HS-27A (cell line): Measurements from ENCODE around the gene ANKRD44.

Experiments used
- DNase-seq: peaks from one replicate; pipeline ENCODE4 v3.0.0-alpha.2; 2012; ENCODE audit warnings: low read depth, missing footprints

The ANKRD44 gene

GRCh38 chr2:197179744-197180498 lies 130.7 kb downstream of the ANKRD44 start:
- no peak for DNase-seq

DNA sequence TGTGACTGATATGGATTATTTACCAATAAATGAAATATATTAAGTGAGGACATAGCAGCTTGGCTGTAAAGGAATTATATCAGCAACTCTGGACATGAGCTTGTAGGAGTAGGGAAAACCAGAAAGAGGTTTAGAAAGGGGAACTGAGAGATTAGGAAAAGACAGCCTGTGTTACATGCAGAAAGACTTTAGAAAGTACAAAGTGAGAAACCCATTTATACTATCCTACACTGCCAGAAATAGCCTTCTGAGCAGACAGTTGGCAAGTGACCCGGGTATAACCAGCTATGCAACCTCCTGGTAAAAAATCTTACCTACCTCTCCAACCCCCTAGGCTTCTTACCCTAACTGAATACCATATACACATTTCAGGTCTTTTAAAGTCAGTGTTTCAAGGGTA lies 134.1 kb downstream of the ANKRD44 start:
- DNase-seq: no peak

GRCh38 chr2:197174539-197175094 lies 136.0 kb downstream of the ANKRD44 start:
- no peak for DNase-seq

- DNase-seq: no peak
Measured at GRCh38 chr2:197171582-197171981, 139.0 kb downstream of the ANKRD44 start.

DNA sequence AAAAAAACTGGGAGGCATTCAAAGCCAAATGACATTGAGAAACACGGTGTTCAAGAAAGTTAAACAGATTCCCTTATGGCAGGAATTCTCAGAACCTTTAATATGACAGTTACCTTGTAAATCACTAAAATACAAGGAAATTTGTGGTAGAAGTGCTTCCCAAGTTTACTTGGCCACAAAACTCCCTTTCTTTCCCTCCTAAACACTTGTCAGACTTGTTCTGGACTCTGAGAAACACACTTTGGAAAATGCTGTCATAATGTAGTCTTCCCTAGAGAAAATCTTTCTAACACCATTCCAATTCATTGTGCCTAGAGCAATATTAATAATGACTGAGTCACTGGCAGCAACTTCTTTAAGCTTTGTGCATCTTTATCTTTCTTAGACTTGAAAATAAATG lies 140.4 kb downstream of the ANKRD44 start:
- no peak for DNase-seq

DNA sequence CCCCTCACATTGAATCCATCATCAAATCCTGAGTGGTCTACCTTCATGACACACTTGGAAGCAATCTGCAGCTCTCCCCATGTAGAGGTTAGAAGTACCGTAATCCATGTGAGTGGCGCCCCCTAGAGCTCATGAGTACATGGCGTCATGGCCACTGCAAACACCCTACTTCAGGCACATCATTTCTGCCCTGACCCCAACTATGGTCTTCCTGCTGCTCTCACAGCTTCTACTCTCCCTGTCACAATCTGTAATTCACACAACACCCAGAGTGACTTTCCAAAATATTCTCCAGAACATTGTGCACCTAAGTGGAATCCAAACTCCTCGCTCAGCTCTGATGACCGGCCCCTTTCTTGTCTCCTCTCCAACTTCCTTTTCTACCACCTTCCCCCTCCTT lies 141.9 kb downstream of the ANKRD44 start:
- no peak for DNase-seq

DNA sequence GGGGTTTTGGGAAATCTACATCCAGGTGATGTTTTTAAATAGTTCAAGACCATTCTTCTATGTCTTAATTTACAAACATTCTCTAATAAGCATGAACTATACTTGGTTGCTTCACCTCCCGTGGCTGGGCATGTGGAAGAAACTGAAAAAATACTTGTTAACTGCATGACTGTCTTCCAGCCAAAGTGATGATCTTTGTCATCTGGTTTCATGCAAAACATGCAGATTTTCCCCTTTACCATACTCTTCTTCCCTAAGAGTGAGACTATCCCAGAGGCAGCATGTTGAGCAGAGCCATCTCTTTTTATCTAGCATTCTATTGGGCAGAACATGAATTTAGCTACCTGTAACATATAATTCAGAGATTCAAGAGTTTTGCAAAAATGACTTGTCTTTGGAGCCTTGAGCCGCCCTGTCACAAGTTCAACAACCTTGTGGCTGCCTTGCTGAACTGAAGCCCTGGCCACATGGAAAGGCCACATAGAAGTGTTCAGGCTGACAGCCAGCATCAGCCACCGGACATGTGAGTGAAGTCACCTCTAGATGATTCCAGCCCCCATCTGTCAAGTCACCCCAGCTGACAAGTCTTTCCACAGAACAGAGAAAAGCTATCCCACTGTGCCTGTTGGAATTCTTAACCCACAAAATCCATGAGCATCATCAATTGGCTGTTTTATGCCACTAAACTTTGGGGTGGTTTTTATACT lies 142.8 kb downstream of the ANKRD44 start:
- DNase-seq: no peak

DNA sequence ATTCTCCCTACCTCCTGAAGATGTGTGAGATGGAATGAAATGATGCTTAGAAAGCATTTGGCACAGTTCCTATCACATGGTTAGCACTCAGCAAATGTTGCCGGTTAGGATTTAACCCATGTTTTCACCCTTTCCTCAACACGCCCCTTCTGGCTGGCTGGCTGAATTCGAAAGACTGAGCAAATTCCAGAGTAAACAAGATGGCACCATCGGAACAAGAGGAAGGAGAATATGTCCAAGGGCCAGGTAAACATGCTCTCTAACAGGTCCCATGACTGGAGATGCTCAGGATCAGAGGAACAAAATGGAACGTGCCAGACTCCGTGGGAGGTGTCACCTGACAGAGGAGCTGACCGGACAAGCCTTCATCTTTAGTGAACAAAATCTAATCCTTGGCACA lies 145.6 kb downstream of the ANKRD44 start:
- DNase-seq: no peak

DNA sequence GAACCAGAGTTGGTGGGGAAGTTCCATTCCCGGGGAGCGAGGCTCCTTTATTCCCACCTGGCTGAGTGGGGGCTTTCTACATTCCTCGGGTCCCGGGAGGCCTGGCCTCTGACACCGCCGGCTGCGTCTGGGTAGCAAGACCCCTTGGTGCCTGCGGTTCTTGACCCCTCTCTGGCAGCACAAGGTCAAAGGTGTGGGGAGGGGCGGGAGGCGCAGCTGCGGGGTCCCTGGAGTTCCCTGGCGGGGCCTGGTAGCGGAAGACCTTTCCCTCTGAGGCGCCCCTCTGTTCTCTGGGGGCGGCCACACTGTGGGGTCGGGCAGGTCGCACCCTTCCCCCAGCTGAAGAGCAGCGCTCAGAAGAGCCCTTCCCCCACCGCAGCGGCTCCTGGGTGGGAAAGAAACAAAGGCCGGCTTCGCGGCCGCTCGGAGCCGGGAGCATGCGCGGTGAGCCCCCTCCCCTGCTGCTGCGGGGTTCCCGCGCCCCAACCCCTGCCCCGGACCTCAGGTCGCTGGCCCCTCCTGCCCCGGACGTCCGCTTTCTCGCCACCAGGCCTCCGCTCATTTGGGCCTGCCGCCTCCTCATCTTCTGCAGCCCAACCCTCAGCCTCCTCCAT lies 146.3 kb downstream of the ANKRD44 start:
- DNase-seq: no peak

- DNase-seq: no peak
Measured at GRCh38 chr2:197163712-197164140, 146.9 kb downstream of the ANKRD44 start.

GRCh38 chr2:197161774-197162173 lies 148.8 kb downstream of the ANKRD44 start:
- no peak for DNase-seq

DNA sequence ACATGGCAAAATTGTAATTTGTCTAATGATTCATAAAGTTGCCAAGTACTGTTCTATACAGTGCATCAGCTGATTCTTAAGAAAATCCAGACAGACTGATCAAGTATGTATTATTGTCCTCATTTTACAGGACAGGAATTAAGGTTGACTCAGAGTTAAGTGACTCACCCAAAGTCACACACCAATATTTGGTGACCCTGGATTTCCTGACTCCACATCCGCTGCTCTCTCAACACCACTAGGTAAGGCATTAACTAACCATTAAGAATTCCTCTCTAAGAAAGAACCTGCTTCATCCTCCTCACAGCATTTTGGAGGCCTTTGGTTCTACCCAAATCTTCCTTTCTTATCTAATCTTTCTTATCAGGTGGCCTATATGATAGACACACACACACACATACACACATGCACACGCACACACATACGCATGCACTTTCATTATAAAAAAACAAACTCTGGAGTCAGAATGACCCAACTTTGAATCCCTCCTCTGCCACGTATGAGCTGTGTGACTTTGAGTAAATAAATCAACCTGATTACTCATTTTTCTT lies 150.8 kb downstream of the ANKRD44 start:
- DNase-seq: peak; percentile 57

GRCh38 chr2:197158591-197159550 lies 151.7 kb downstream of the ANKRD44 start:
- no peak for DNase-seq

GRCh38 chr2:197157879-197158537 lies 152.6 kb downstream of the ANKRD44 start:
- no peak for DNase-seq

- no peak for DNase-seq
Measured at GRCh38 chr2:197156771-197157170, 153.8 kb downstream of the ANKRD44 start.

- DNase-seq: peak; percentile 35
Measured at GRCh38 chr2:197152451-197153228, 157.9 kb downstream of the ANKRD44 start.

GRCh38 chr2:197149546-197149945 lies 161.0 kb downstream of the ANKRD44 start:
- DNase-seq: no peak

GRCh38 chr2:197148401-197148800 lies 162.2 kb downstream of the ANKRD44 start:
- DNase-seq: no peak

DNA sequence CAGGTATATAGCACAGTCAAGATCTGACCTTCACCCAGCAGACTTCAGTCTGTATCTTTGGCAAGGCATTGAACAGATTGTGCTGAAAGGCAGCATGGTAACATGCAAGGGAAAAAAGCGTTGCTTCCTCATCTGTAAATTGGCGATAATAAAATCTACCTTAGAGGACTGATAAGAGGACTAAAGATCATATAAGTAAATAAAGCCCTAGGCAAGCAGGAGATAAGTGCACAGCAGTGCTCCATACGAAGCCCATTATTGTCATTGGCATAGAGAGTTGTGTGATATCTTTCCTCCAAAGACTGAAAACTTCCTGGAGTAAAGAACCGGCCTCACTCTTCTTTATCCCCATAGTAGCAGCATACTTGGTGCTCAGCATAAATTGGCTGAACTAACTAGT lies 162.6 kb downstream of the ANKRD44 start:
- no peak for DNase-seq

GRCh38 chr2:197146995-197147394 lies 163.6 kb downstream of the ANKRD44 start:
- no peak for DNase-seq
